Parathyroid adenoma (tissue), 2 donors: Measurements from ENCODE around the gene OPHN1.
A peak's percentile ranks its signal among the peaks of the same experiment; 100 is the strongest.

Experiments
- H2AFZ ChIP-seq: fragments of 300-600 bp; sonication (generic); one replicate; pipeline ENCODE4 v1.7.0; 2017; ENCODE audit warnings: antibody characterized with exemption, mild to moderate bottlenecking
- H3K27ac ChIP-seq: fragments of 300-600 bp; sonication (generic); one replicate; pipeline ENCODE4 v1.7.0; 2017
- H3K27me3 ChIP-seq: fragments of 300-600 bp; sonication (generic); one replicate; pipeline ENCODE4 v1.7.0; 2017; ENCODE audit warnings: low read length; ENCODE audit not compliant: control insufficient read depth, insufficient read depth
- H3K36me3 ChIP-seq: fragments of 300-600 bp; sonication (generic); one replicate; pipeline ENCODE4 v1.7.0; 2017; ENCODE audit warnings: low read length; ENCODE audit not compliant: control insufficient read depth, insufficient read depth
- H3K4me1 ChIP-seq: fragments of 300-600 bp; sonication (generic); one replicate; pipeline ENCODE4 v1.7.0; 2017; ENCODE audit warnings: control low read depth
- H3K4me2 ChIP-seq: fragments of 300-600 bp; sonication (generic); one replicate; pipeline ENCODE4 v1.7.0; 2017; ENCODE audit warnings: low read length
- H3K4me3 ChIP-seq: fragments of 300-600 bp; sonication (generic); one replicate; pipeline ENCODE4 v1.7.0; 2017; ENCODE audit warnings: low read depth, low read length
- H3K79me2 ChIP-seq: fragments of 300-600 bp; sonication (generic); one replicate; pipeline ENCODE4 v1.7.0; 2017; ENCODE audit warnings: control low read depth
- H3K9ac ChIP-seq: fragments of 300-600 bp; sonication (generic); one replicate; pipeline ENCODE4 v1.7.0; 2017; ENCODE audit warnings: mild to moderate bottlenecking
- H3K9me3 ChIP-seq: fragments of 300-600 bp; sonication (generic); one replicate; pipeline ENCODE4 v1.7.0; 2017; ENCODE audit warnings: low read length; ENCODE audit not compliant: control insufficient read depth
- TF ChIP-seq, protein P1 (sequence below): fragments of 300-600 bp; sonication (generic); IDR thresholded peaks from one replicate; pipeline ENCODE4 v1.7.0; 2017; ENCODE audit warnings: antibody characterized with exemption, mild to moderate bottlenecking
- donor health status: primary hyperparathyroidism.

Gene OPHN1

DNA sequence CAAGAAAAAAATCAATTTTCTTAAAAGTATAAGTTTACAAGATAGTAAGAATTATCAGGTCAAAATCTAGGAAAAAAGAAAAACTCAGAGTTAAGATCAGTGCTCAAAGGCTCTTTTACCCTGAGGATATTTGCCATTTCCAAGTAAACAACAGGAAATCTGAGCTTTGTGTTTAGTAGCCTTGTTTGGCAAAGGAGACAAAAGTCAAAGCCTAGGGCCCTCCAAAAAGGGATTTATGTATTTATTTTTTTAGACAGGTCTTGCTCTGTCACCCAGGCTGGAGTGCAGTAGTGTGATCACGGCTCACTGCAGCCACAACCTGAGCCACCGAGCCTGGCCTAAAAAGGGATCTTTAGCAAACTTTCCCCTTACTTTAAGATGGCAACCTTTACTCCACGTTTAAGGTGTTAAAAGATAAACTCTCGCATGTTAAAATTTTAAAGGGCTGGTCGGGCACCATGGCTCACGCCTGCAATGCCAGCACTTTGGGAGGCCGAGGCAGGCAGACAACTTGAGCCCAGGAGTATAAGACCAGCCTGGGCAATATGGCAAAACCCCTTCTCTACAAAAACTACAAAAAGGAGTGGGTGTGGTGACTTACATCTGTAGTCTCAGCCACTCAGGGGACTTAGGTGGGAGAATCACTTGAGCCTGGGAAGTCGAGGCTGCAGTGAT lies 21.3 kb upstream of the OPHN1 start:
- peak overlapping the region; percentile 60 for H2AFZ ChIP-seq
- H3K36me3 ChIP-seq: no peaks in the 10 kb centered on the region
- peak overlapping the region; percentile 63 for H3K27ac ChIP-seq
- no peak overlapping the region for H3K4me3 ChIP-seq
- TF ChIP-seq, protein P1, sequence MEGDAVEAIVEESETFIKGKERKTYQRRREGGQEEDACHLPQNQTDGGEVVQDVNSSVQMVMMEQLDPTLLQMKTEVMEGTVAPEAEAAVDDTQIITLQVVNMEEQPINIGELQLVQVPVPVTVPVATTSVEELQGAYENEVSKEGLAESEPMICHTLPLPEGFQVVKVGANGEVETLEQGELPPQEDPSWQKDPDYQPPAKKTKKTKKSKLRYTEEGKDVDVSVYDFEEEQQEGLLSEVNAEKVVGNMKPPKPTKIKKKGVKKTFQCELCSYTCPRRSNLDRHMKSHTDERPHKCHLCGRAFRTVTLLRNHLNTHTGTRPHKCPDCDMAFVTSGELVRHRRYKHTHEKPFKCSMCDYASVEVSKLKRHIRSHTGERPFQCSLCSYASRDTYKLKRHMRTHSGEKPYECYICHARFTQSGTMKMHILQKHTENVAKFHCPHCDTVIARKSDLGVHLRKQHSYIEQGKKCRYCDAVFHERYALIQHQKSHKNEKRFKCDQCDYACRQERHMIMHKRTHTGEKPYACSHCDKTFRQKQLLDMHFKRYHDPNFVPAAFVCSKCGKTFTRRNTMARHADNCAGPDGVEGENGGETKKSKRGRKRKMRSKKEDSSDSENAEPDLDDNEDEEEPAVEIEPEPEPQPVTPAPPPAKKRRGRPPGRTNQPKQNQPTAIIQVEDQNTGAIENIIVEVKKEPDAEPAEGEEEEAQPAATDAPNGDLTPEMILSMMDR: no peak
- H3K27me3 ChIP-seq: no peaks in the 10 kb centered on the region
- no peak overlapping the region for H3K9ac ChIP-seq
- H3K79me2 ChIP-seq: no peaks in the 10 kb centered on the region
- H3K4me2 ChIP-seq: no peak overlapping the region
- no peaks in the 10 kb centered on the region for H3K9me3 ChIP-seq
- no peaks in the 10 kb centered on the region for H3K4me1 ChIP-seq

DNA sequence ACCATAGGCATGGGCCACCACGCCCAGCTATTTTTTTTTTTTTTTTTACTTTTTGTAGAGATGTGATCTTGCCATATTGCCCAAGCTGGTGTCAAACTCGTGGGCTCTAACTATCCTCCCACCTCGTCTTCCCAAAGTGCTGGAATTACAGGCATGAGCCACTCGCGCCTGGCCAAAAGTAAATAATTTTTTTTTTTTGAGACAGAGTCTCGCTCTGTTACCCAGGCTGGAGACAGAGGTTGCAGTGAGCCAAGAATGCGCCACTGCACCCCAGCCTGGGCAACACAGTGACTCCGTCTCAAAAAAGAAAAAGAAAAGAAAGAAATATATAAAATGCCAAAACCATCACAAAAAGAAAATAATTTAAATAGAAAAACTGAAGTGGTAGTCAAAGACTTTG lies 18.4 kb upstream of the OPHN1 start:
- Histone ChIP-seq H3K4me3 (no peak overlapping the region), H3K4me1 (no peaks in the 10 kb centered on the region), H2AFZ (no peak overlapping the region), H3K4me2 (no peak overlapping the region), H3K79me2 (no peaks in the 10 kb centered on the region), H3K36me3 (no peaks in the 10 kb centered on the region), H3K27me3 (no peaks in the 10 kb centered on the region), H3K9ac (no peak overlapping the region), H3K9me3 (no peaks in the 10 kb centered on the region), H3K27ac (no peak overlapping the region)
- TF ChIP-seq, protein P1: no peak

DNA sequence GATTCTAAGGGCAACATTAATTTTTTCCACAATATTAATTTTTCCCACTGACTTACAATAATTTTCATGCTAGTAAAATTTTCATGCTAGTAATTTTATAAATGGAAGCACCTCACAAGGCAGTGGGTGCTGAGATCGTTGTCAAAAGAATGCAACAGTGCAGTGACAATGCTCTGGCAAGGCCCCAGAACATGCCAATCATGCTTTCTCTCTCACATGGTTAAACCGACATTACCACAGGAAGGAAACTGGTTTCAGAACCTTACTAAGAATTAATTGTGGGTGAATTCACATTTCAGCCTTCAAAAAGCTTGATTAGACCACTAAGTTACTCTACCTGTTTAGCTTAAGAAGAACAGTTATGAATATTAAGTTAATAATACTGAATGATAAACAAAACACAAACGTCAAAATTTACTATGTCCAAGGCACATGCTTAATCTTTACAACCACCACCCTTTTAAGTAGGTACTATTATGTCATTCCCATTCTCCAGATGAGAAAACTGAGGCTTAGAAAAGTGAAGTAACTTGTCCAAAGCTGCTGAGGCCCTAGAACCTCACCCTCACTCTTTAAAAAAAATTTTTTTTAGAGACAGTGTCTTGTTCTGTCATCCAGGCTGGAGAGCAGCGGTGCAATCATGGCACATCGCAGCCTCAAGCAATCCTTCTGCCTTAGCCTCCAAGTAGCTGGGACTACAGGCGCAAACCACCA lies 10.0 kb upstream of the OPHN1 start:
- Histone ChIP-seq H3K4me1 (no peaks in the 10 kb centered on the region), H3K27ac (no peak overlapping the region)

DNA sequence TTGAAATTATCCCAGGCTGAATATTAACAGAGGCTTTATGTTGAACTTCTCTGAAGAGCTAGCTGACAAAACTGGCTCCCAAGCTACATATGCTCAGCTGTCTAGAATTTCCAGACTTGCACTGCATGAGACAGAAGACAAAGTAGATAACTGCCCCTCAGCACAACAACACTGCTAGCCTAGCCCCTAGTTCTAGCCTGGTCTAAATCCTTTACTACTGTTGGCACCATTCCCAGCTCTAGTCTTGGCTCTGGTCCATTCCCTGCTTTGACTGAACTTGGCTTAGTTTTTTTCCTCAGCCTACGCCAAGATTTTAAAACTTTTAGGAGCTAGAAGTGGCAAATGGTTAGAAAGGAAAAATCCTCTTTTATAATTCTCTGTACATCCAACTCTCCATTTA lies 7.6 kb upstream of the OPHN1 start:
- no peaks in the 10 kb centered on the region for H3K9me3 ChIP-seq
- H3K27ac ChIP-seq: no peak overlapping the region
- no peak overlapping the region for H2AFZ ChIP-seq
- H3K79me2 ChIP-seq: no peaks in the 10 kb centered on the region
- H3K4me1 ChIP-seq: no peaks in the 10 kb centered on the region
- no peak overlapping the region for H3K9ac ChIP-seq
- no peaks in the 10 kb centered on the region for H3K27me3 ChIP-seq
- no peak overlapping the region for H3K4me3 ChIP-seq
- TF ChIP-seq, protein P1: no peak
- no peaks in the 10 kb centered on the region for H3K36me3 ChIP-seq
- H3K4me2 ChIP-seq: no peak overlapping the region

More for the DNA sequence above, 10.0 kb upstream of the OPHN1 start:
- Histone ChIP-seq H3K4me2 (no peak overlapping the region), H3K27me3 (no peaks in the 10 kb centered on the region), H3K9me3 (no peaks in the 10 kb centered on the region), H3K36me3 (no peaks in the 10 kb centered on the region), H3K79me2 (no peaks in the 10 kb centered on the region), H3K4me3 (no peak overlapping the region), H3K9ac (no peak overlapping the region), H2AFZ (no peak overlapping the region)
- TF ChIP-seq, protein P1: no peak

DNA sequence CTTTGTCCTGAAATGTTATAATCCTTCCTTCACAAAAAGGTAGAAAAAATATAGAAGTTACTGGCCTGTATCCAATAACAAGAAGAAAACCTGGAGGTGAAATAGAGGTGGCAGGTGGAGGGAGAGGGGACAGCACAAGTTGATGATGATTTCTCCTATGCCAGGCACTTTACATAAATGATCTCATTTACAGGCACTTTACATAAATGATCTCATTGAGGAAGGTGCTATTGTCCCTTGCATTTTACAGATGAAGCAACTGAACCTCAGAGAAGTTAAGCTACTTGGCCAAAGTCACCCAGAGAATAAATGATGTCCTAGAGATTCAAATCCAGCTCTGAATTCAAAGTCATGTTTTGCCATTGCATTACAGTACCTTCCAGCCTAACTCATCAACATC lies 7.1 kb upstream of the OPHN1 start:
- Histone ChIP-seq H3K27me3 (no peaks in the 10 kb centered on the region), H3K9ac (no peak overlapping the region), H3K79me2 (no peaks in the 10 kb centered on the region), H3K27ac (no peak overlapping the region), H3K4me3 (no peak overlapping the region), H2AFZ (no peak overlapping the region), H3K9me3 (no peaks in the 10 kb centered on the region), H3K4me2 (no peak overlapping the region), H3K4me1 (no peaks in the 10 kb centered on the region), H3K36me3 (no peaks in the 10 kb centered on the region)
- TF ChIP-seq, protein P1: no peak
